HG03460 (cell line): ENCODE measurements around the gene LRRC58.
"Not testable (repeated sequence)": the region's sequence is repeated elsewhere in the genome, so short reads cannot be mapped to it uniquely, and the experiment has no call there.

Experiments used
- ATAC-seq: cut with Tn5 transposase; IDR thresholded peaks from one replicate; pipeline ENCODE4 v1.9.1; 2021; ENCODE audit not compliant: unreplicated experiment

LRRC58 gene

GRCh38 chr3:120348991-120349854, at the start of gene LRRC58:
Gene LRRC58 (minus strand): TSS chr3:120349354. CDS start chr3:120349243, 111 bp downstream.
- ATAC-seq, result peak; percentile 83

- no peak for ATAC-seq
Measured at GRCh38 chr3:120396469-120396868, 47.3 kb upstream of the LRRC58 start.

DNA sequence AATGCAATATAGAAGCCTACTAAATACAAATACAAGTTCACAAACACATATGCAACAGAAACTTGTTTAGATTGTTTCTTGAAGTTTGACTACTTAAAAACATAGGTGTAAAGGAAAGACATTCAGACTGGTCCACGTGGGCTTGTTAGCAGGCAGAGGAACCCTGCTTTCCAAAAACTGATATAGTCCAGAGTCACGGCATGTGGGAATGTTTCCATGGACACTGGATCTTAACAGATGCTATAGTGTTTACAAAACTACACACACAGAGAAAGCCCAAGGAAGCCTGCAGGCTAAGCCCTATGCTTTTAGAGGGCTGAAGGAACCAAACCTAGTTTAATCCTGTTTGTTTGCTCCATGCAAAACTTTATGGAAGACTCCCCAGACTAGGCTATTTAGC, 45.2 kb upstream of the LRRC58 start:
- no peak for ATAC-seq

- ATAC-seq, result no peak
Measured at GRCh38 chr3:120393761-120394160, 44.6 kb upstream of the LRRC58 start.

- no peak for ATAC-seq
Measured at GRCh38 chr3:120393243-120393642, 44.1 kb upstream of the LRRC58 start.

GRCh38 chr3:120382941-120383447, 33.8 kb upstream of the LRRC58 start:
- ATAC-seq, result no peak

DNA sequence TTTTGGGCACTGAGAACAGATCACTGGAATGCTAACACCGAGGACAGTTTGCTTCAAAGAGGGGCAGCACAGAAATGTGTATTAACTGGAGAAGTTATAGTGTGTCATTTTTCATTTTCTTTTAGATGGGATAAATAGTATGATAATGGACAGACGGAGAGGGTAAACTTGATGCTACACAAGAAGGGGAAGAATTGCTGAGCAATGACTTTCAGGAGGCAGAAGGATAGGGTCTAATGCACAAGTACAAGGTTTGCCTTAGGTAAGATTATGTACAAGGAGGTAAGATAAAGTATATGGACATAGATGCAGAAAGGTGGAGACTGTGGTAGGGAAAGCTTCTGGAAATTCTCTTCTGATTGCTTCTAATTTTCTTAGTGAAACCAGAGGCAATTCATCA, 32.3 kb upstream of the LRRC58 start:
- ATAC-seq, result no peak

- not testable (repeated sequence) for ATAC-seq
Measured at GRCh38 chr3:120377948-120378347, 28.8 kb upstream of the LRRC58 start.

DNA sequence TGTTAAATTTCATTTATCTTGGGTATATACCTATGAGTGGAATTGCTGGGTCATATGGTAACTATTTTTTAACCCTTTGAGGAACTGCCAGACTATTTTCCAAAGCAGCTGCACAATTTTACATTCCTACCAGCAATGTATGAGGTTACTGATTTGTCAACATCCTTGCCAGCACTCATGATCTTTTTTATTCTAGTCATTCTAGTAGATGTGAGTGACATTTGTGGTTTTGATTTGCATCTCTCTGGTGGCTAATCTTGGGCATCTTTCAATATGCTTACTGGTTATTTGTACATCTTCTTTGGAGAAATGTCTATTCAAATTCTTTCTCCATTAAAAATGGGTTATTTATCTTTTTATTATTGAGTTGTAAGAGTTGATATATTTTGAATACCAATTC, 21.3 kb upstream of the LRRC58 start:
- peak; percentile 50 for ATAC-seq

- ATAC-seq, result peak; percentile 97
Measured at GRCh38 chr3:120369037-120369467, 19.9 kb upstream of the LRRC58 start.

- no peak for ATAC-seq
Measured at GRCh38 chr3:120368172-120368571, 19.0 kb upstream of the LRRC58 start.

DNA sequence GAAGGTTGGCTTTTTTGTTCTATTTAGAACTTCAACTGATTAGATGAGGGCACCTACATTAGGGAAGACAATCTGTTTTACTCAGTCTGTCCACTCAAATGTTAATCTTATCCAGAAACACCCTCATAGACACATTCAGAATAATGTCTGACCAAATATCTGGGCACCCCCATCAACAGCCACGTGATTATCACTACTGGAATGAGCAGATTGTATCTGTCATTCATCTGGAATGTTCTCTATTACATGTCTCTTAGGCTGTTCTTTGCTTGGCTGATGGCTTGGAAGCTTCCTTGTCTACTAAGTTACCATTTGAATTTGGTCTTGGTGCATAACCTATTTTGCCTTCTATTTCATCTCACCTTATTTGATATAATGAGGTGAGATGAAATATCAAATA, 15.7 kb upstream of the LRRC58 start:
- no peak for ATAC-seq

- no peak for ATAC-seq
Measured at GRCh38 chr3:120364101-120364500, 14.9 kb upstream of the LRRC58 start.

GRCh38 chr3:120357807-120358206, 8.7 kb upstream of the LRRC58 start:
- no peak for ATAC-seq

- ATAC-seq, result no peak
Measured at GRCh38 chr3:120355486-120355885, 6.3 kb upstream of the LRRC58 start.

GRCh38 chr3:120353463-120353862, 4.3 kb upstream of the LRRC58 start:
- ATAC-seq, result no peak

GRCh38 chr3:120352017-120352416, 2.9 kb upstream of the LRRC58 start:
- ATAC-seq, result no peak

- no peak for ATAC-seq
Measured at GRCh38 chr3:120350401-120350941, 1.3 kb upstream of the LRRC58 start.

DNA sequence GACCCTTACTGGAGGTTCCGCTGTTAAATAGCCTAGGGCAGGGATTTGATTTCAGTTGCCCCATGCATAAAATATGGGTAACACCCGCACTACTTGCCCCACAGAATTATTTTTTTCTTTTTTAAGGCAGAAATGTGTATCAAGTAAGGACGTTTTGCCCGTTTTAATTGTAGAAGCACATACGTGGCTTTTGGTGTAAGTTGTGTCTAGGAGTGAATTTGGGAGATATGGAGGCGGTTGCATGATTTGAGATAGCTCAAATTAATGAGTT, 636 bp upstream of the LRRC58 start:
- ATAC-seq, result no peak

- peak; percentile 40 for ATAC-seq
Measured at GRCh38 chr3:120348065-120348990, 826 bp downstream of the LRRC58 start.

DNA sequence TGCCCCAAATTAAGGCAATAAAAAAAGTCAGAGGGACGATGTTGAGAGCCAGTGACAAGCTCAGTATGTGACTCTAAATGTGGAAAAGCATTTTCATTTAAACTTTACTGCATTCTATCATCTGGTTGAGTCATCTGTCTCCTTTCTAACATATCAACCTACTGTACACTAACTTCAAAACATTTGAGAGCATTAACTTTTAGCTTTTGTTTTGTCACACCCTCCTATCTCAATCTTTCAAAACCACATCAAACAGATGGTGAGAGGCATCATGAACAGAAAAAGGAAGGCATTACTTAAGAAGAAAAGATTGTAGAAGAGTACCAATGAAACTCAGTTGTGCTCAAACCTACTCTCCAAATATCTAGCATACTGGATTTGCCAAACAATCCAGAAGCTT, 4.8 kb downstream of the LRRC58 start:
- ATAC-seq, result no peak
